Measurements from ENCODE around the gene CYP26B1.

Gene CYP26B1

DNA sequence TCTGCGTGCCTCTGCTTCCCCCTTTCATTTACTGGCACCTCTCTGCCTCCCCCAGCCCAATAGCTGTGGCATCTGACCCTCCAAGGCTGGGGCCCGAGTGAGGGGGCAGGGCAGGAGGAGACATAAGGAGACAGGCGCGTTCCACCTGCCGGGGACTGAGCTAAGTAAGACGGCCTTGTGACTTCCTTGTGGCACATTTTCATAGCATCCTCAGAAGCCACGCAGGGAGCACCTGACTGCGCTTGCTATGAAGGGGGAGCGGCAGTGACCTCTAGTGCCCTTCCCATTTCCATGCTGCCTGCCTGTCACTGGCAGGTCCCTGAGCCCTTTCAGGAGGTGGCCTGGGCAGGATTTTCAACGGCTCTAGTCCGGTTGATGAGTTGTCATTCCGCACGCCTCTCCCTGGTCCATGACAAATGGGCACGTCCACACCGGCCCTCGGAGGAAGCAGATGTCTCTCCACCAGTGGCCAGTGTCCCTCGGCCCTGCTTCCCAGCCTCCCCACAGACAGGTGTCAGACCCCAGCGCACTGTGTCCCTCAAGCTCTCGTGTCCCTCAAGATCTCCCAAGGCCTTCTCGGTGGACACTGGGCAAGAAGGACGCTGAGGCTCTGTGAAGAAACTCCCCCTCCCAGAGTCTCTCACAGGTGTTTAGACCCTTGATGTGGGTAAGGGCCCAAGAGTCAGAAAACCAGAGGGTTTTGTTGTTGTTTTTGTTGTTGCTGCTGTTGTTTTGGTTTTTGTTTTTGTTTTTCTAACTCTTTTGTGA lies 42.7 kb downstream of the CYP26B1 start:
- Histone ChIP-seq H3K9me3 (ENCODE audit: control insufficient read depth in 2 of 2, low read length in 2 of 2) (no peaks in the 10 kb centered on the region), H3K27me3 (ENCODE audit: control insufficient read depth in 1 of 2, insufficient read depth in 2 of 2, low read length in 2 of 2) (peaks cover 3 to 14% of the 10 kb centered on the region in 2 donors), H3K4me3 (ENCODE audit: low read length in 2 of 2) (no peak overlapping the region)

DNA sequence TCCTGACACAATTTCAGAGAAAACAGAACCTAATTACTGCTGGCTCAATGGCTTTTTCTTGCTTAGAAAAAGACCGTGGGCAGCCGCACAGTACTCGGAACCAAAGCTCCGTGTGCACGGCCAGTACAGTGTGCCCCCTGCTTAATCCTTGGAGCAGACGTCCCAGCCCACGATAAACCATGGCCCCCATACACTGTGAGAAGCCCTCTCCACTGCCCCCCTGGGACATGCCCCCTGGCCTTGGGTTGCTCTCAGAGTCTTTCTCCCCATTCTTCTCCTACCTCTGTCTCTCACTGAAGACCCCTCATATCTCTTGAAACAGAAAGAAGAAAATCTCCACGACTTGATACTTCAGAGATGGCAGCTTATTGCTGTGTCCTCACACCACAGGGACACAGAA lies 44.0 kb downstream of the CYP26B1 start:
- Histone ChIP-seq H3K27ac (ENCODE audit: low read length) (no peak overlapping the region), H3K36me3 (ENCODE audit: control insufficient read depth in 2 of 2, insufficient read depth in 2 of 2, low read length in 2 of 2) (no peaks in the 10 kb centered on the region), H3K4me1 (ENCODE audit: control insufficient read depth, insufficient read depth, low read length) (no peaks in the 10 kb centered on the region), H3K27me3 (ENCODE audit: control insufficient read depth in 1 of 2, insufficient read depth in 2 of 2, low read length in 2 of 2) (peaks cover 0 to 14% of the 10 kb centered on the region in 2 donors), H3K9me3 (ENCODE audit: control insufficient read depth in 2 of 2, low read length in 2 of 2) (no peaks in the 10 kb centered on the region), H3K9ac (ENCODE audit: low read length in 2 of 2) (no peak overlapping the region), H3K4me3 (ENCODE audit: low read length in 2 of 2) (no peak overlapping the region)

More for the DNA sequence above, 42.7 kb downstream of the CYP26B1 start:
- Histone ChIP-seq H3K36me3 (ENCODE audit: control insufficient read depth in 2 of 2, insufficient read depth in 2 of 2, low read length in 2 of 2) (no peaks in the 10 kb centered on the region), H3K9ac (ENCODE audit: low read length in 2 of 2) (no peak overlapping the region), H3K4me1 (ENCODE audit: control insufficient read depth, insufficient read depth, low read length) (no peaks in the 10 kb centered on the region), H3K27ac (ENCODE audit: low read length) (no peak overlapping the region)

GRCh38 chr2:72103161-72103560 lies 44.5 kb downstream of the CYP26B1 start:
- Histone ChIP-seq H3K4me1 (ENCODE audit: control insufficient read depth, insufficient read depth, low read length) (no peaks in the 10 kb centered on the region), H3K9ac (ENCODE audit: low read length in 2 of 2) (no peak overlapping the region), H3K27me3 (ENCODE audit: control insufficient read depth in 1 of 2, insufficient read depth in 2 of 2, low read length in 2 of 2) (peaks cover 0 to 14% of the 10 kb centered on the region in 2 donors), H3K9me3 (ENCODE audit: control insufficient read depth in 2 of 2, low read length in 2 of 2) (no peaks in the 10 kb centered on the region), H3K27ac (ENCODE audit: low read length) (no peak overlapping the region), H3K4me3 (ENCODE audit: low read length in 2 of 2) (no peak overlapping the region), H3K36me3 (ENCODE audit: control insufficient read depth in 2 of 2, insufficient read depth in 2 of 2, low read length in 2 of 2) (no peaks in the 10 kb centered on the region)

- H3K4me1 ChIP-seq (ENCODE audit: control insufficient read depth, insufficient read depth, low read length), result no peaks in the 10 kb centered on the region
Observed at GRCh38 chr2:72098935-72099334, 48.7 kb downstream of the CYP26B1 start.

GRCh38 chr2:72097276-72097675 lies 50.4 kb downstream of the CYP26B1 start:
- Histone ChIP-seq H3K4me3 (ENCODE audit: low read length in 2 of 2) (no peak overlapping the region), H3K4me1 (ENCODE audit: control insufficient read depth, insufficient read depth, low read length) (no peaks in the 10 kb centered on the region), H3K9ac (ENCODE audit: low read length in 2 of 2) (no peak overlapping the region), H3K9me3 (ENCODE audit: control insufficient read depth in 2 of 2, low read length in 2 of 2) (no peaks in the 10 kb centered on the region), H3K36me3 (ENCODE audit: control insufficient read depth in 2 of 2, insufficient read depth in 2 of 2, low read length in 2 of 2) (no peaks in the 10 kb centered on the region), H3K27me3 (ENCODE audit: control insufficient read depth in 1 of 2, insufficient read depth in 2 of 2, low read length in 2 of 2) (no peaks in the 10 kb centered on the region), H3K27ac (ENCODE audit: low read length) (no peak overlapping the region)

More at GRCh38 chr2:72098935-72099334, 48.7 kb downstream of the CYP26B1 start:
- Histone ChIP-seq H3K36me3 (ENCODE audit: control insufficient read depth in 2 of 2, insufficient read depth in 2 of 2, low read length in 2 of 2) (no peaks in the 10 kb centered on the region), H3K9ac (ENCODE audit: low read length in 2 of 2) (no peak overlapping the region), H3K9me3 (ENCODE audit: control insufficient read depth in 2 of 2, low read length in 2 of 2) (no peaks in the 10 kb centered on the region), H3K27ac (ENCODE audit: low read length) (no peak overlapping the region), H3K27me3 (ENCODE audit: control insufficient read depth in 1 of 2, insufficient read depth in 2 of 2, low read length in 2 of 2) (peaks cover 0 to 6% of the 10 kb centered on the region in 2 donors), H3K4me3 (ENCODE audit: low read length in 2 of 2) (no peak overlapping the region)

- Histone ChIP-seq H3K36me3 (ENCODE audit: control insufficient read depth in 2 of 2, insufficient read depth in 2 of 2, low read length in 2 of 2) (no peaks in the 10 kb centered on the region), H3K4me1 (ENCODE audit: control insufficient read depth, insufficient read depth, low read length) (no peaks in the 10 kb centered on the region), H3K27ac (ENCODE audit: low read length) (no peak overlapping the region), H3K27me3 (ENCODE audit: control insufficient read depth in 1 of 2, insufficient read depth in 2 of 2, low read length in 2 of 2) (no peaks in the 10 kb centered on the region), H3K9me3 (ENCODE audit: control insufficient read depth in 2 of 2, low read length in 2 of 2) (no peaks in the 10 kb centered on the region), H3K4me3 (ENCODE audit: low read length in 2 of 2) (no peak overlapping the region), H3K9ac (ENCODE audit: low read length in 2 of 2) (no peak overlapping the region)
Observed at GRCh38 chr2:72096181-72096580, 51.5 kb downstream of the CYP26B1 start.

- Histone ChIP-seq H3K27ac (ENCODE audit: low read length) (no peak overlapping the region), H3K4me3 (ENCODE audit: low read length in 2 of 2) (no peak overlapping the region)
Observed at GRCh38 chr2:72095364-72095763, 52.3 kb downstream of the CYP26B1 start.

DNA sequence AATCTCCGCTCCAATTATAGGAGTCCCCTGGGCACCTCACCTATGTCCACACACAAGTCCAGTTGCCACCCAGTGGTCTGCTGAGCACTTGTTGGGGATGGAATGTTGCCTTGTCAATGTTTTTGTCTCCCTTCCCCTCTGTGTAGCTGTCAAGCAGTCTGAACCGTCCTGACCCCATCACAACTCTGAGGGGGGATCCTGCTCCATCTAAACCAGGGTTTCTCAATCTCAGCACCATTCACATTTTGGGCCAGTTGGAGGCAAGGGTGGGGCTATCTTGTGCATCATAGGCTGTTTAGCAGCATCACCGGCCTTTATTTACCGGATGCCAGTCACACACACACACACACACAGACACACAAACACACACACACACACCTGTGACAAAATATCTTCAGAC lies 53.0 kb downstream of the CYP26B1 start:
- H3K9me3 ChIP-seq (ENCODE audit: control insufficient read depth in 2 of 2, low read length in 2 of 2), result no peaks in the 10 kb centered on the region
- no peak overlapping the region for H3K4me3 ChIP-seq (ENCODE audit: low read length in 2 of 2)
- H3K27me3 ChIP-seq (ENCODE audit: control insufficient read depth in 1 of 2, insufficient read depth in 2 of 2, low read length in 2 of 2), result peaks cover 0 to 2% of the 10 kb centered on the region in 2 donors
- no peaks in the 10 kb centered on the region for H3K36me3 ChIP-seq (ENCODE audit: control insufficient read depth in 2 of 2, insufficient read depth in 2 of 2, low read length in 2 of 2)
- no peak overlapping the region for H3K27ac ChIP-seq (ENCODE audit: low read length)
- no peaks in the 10 kb centered on the region for H3K4me1 ChIP-seq (ENCODE audit: control insufficient read depth, insufficient read depth, low read length)
- H3K9ac ChIP-seq (ENCODE audit: low read length in 2 of 2), result no peak overlapping the region

More at GRCh38 chr2:72095364-72095763, 52.3 kb downstream of the CYP26B1 start:
- H3K36me3 ChIP-seq (ENCODE audit: control insufficient read depth in 2 of 2, insufficient read depth in 2 of 2, low read length in 2 of 2), result no peaks in the 10 kb centered on the region
- no peak overlapping the region for H3K9ac ChIP-seq (ENCODE audit: low read length in 2 of 2)
- H3K27me3 ChIP-seq (ENCODE audit: control insufficient read depth in 1 of 2, insufficient read depth in 2 of 2, low read length in 2 of 2), result peaks cover 0 to 2% of the 10 kb centered on the region in 2 donors
- H3K9me3 ChIP-seq (ENCODE audit: control insufficient read depth in 2 of 2, low read length in 2 of 2), result no peaks in the 10 kb centered on the region
- H3K4me1 ChIP-seq (ENCODE audit: control insufficient read depth, insufficient read depth, low read length), result no peaks in the 10 kb centered on the region

DNA sequence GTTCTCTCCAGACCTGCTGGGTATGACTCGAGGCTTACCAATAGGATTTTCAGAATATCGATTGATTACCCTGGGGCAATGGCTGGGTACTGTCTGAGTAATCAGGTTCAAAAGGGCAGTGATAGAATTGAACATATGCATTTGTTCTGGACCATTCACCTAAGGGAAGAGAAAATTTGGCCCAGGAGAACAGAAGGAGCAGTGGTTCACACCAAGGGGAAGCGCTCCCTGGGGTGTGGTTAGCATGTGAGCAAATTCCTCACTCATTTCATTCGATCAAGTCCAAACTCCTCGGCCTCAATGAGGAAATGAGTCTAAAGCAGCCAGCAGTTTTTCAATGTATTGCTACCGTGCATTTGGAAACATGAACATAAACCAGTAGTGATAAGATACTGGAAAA lies 55.6 kb downstream of the CYP26B1 start:
- Histone ChIP-seq H3K27me3 (ENCODE audit: control insufficient read depth in 1 of 2, insufficient read depth in 2 of 2, low read length in 2 of 2) (peaks cover 0 to 2% of the 10 kb centered on the region in 2 donors), H3K36me3 (ENCODE audit: control insufficient read depth in 2 of 2, insufficient read depth in 2 of 2, low read length in 2 of 2) (no peaks in the 10 kb centered on the region), H3K4me1 (ENCODE audit: control insufficient read depth, insufficient read depth, low read length) (no peaks in the 10 kb centered on the region), H3K27ac (ENCODE audit: low read length) (no peak overlapping the region), H3K9me3 (ENCODE audit: control insufficient read depth in 2 of 2, low read length in 2 of 2) (no peaks in the 10 kb centered on the region), H3K9ac (ENCODE audit: low read length in 2 of 2) (no peak overlapping the region), H3K4me3 (ENCODE audit: low read length in 2 of 2) (no peak overlapping the region)

DNA sequence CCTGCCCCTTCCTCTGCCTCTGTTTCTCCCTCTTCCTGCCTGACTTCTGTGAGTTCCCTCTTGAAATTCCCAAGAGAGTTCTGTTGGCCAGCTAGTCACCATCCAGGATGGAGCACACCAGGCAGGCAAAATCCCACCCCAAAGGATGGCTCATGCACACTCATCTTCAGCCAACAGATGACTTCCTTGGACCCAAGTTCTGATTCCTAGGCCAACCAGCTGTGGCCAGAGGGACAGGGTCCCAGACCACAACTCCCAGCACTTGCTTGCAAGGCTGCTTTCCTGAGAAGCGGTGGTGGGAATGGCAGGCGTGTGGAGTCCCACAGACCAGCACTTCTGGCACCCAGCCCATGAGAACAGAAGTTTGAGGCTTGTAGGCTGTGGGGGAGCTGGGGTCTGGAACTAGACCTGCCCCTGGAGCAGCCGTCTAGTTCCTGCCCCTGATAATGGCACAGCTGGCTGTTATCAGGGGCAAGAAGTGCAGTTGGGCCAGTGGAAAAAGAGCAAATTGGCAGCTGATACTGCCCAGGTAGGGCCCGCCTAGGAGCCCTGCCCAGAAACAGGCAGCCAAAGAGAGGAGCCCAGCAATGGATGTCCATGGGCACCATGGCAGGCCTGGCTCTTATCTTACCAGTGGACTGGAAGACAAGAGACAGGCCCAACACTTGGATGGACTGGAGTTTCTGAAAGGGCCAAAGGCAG lies 56.7 kb downstream of the CYP26B1 start:
- no peak overlapping the region for H3K27ac ChIP-seq (ENCODE audit: low read length)
- H3K9ac ChIP-seq (ENCODE audit: low read length in 2 of 2), result no peak overlapping the region
- no peaks in the 10 kb centered on the region for H3K4me1 ChIP-seq (ENCODE audit: control insufficient read depth, insufficient read depth, low read length)
- peaks cover 0 to 2% of the 10 kb centered on the region in 2 donors for H3K27me3 ChIP-seq (ENCODE audit: control insufficient read depth in 1 of 2, insufficient read depth in 2 of 2, low read length in 2 of 2)
- H3K4me3 ChIP-seq (ENCODE audit: low read length in 2 of 2), result no peak overlapping the region
- no peaks in the 10 kb centered on the region for H3K9me3 ChIP-seq (ENCODE audit: control insufficient read depth in 2 of 2, low read length in 2 of 2)
- H3K36me3 ChIP-seq (ENCODE audit: control insufficient read depth in 2 of 2, insufficient read depth in 2 of 2, low read length in 2 of 2), result no peaks in the 10 kb centered on the region

GRCh38 chr2:72090271-72090720 lies 57.4 kb downstream of the CYP26B1 start:
- no peak overlapping the region for H3K4me3 ChIP-seq (ENCODE audit: low read length in 2 of 2)
- no peaks in the 10 kb centered on the region for H3K9me3 ChIP-seq (ENCODE audit: control insufficient read depth in 2 of 2, low read length in 2 of 2)
- H3K36me3 ChIP-seq (ENCODE audit: control insufficient read depth in 2 of 2, insufficient read depth in 2 of 2, low read length in 2 of 2), result no peaks in the 10 kb centered on the region
- H3K27me3 ChIP-seq (ENCODE audit: control insufficient read depth in 1 of 2, insufficient read depth in 2 of 2, low read length in 2 of 2), result peaks cover 0 to 2% of the 10 kb centered on the region in 2 donors
- H3K27ac ChIP-seq (ENCODE audit: low read length), result no peak overlapping the region
- no peak overlapping the region for H3K9ac ChIP-seq (ENCODE audit: low read length in 2 of 2)
- no peaks in the 10 kb centered on the region for H3K4me1 ChIP-seq (ENCODE audit: control insufficient read depth, insufficient read depth, low read length)
